ENCODE data around the gene EHF.

DNA sequence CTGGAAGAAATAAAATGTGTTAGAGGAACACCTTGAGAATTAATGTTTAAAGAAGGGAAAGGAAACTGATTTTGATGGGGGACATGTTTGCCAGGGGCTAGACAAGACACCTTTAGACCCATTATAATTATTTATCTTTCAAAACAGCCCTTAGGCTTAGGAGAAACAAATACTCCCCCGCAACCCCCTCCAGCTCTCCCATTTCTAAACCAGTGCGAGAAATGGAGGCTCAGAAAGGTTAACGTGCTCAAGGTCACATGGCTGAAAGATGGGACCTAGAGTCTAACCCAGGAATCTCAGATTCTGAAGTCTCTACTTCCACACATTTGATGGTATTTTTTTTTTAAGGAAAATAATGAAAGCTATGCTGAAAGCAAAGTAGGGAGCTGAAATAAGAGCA lies 18.0 kb downstream of the EHF start:
- TF ChIP-seq, protein P1, sequence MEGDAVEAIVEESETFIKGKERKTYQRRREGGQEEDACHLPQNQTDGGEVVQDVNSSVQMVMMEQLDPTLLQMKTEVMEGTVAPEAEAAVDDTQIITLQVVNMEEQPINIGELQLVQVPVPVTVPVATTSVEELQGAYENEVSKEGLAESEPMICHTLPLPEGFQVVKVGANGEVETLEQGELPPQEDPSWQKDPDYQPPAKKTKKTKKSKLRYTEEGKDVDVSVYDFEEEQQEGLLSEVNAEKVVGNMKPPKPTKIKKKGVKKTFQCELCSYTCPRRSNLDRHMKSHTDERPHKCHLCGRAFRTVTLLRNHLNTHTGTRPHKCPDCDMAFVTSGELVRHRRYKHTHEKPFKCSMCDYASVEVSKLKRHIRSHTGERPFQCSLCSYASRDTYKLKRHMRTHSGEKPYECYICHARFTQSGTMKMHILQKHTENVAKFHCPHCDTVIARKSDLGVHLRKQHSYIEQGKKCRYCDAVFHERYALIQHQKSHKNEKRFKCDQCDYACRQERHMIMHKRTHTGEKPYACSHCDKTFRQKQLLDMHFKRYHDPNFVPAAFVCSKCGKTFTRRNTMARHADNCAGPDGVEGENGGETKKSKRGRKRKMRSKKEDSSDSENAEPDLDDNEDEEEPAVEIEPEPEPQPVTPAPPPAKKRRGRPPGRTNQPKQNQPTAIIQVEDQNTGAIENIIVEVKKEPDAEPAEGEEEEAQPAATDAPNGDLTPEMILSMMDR (IDR thresholded peaks at IDR 0.05): no peak
- no peak for TF ChIP-seq POLR2A (IDR thresholded peaks at IDR 0.05)

Data from body of pancreas (tissue), 4 donors.